ENCODE results near the gene TNFRSF8. TPM values are rescaled to one million over a fixed set of nuclear protein-coding genes. Genes with fewer than 3 reads are reported as not detected.
"Not testable (repeated sequence)": the region's sequence is repeated elsewhere in the genome, so short reads cannot be mapped to it uniquely, and the experiment has no call there.

Gene TNFRSF8
- total and polyA plus RNA-seq, 7 experiments from 2014 or later: 0.56 to 29.3 (median 4.0) TPM; not detected in 4

GRCh38 chr1:12106861-12107260 lies 43.8 kb downstream of the TNFRSF8 start:
- H3K36me3 ChIP-seq (ENCODE audit: control insufficient read depth in 2 of 3, insufficient read depth in 3 of 3, low read length in 3 of 3); H3K27ac ChIP-seq (ENCODE audit: low read depth, low read length); H3K9me3 Mint-ChIP-seq; DNase-seq; POLR2A ChIA-PET; intact Hi-C loops (cut with micrococcal nuclease); H3K4me3 ChIP-seq (ENCODE audit: low read length); H3K27me3 ChIP-seq (ENCODE audit: control insufficient read depth in 2 of 2, insufficient read depth in 2 of 2, low read length in 2 of 2); H3K4me3 Mint-ChIP-seq; H3K27me3 Mint-ChIP-seq; H3K9me3 ChIP-seq (ENCODE audit: control insufficient read depth in 2 of 3, low read length in 3 of 3); ATAC-seq; H3K4me1 ChIP-seq (ENCODE audit: control insufficient read depth in 2 of 2, insufficient read depth in 2 of 2, low read length in 2 of 2); H3K27ac Mint-ChIP-seq: not testable (repeated sequence)
- H3K36me3 Mint-ChIP-seq: peaks cover 0 to 12% (median 0%) of the 10 kb centered on the region in 5 donors
- peaks cover 0 to 13% (median 0%) of the 10 kb centered on the region in 7 donors for H3K4me1 Mint-ChIP-seq
- CTCF ChIA-PET: interaction anchor here (1.5 kb wide), 1 partner anchor 18 kb away, joined by 3 read pairs; no protein-coding TSS in a partner anchor

DNA sequence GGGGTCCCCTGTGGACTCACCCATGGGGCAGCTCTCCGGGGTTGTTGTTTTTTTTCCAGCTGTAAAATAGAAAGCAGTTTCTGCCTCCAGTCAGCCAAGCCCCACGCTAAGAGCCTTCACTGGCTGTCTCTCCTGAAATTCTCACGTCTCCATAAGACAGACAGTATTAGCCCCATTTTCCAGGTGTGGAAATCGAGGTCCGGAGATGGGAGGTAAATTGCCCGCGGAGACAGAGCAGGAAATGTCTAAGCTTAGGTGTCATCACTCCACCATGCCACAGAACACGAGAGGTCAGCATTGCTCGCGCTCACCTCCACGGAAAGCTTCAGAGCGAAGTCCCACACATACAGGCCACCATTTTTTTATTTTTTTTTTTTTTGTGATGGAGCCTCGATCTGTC lies 44.6 kb downstream of the TNFRSF8 start:
- no peak for ATAC-seq
- Histone ChIP-seq H3K27me3 (ENCODE audit: control insufficient read depth in 2 of 2, insufficient read depth in 2 of 2, low read length in 2 of 2) (no peaks in the 10 kb centered on the region), H3K4me3 (ENCODE audit: low read length) (no peak overlapping the region), H3K4me1 (ENCODE audit: control insufficient read depth in 2 of 2, insufficient read depth in 2 of 2, low read length in 2 of 2) (peaks cover 0 to 3% of the 10 kb centered on the region in 2 donors), H3K27ac (ENCODE audit: low read depth, low read length) (no peak overlapping the region), H3K9me3 (ENCODE audit: control insufficient read depth in 2 of 3, low read length in 3 of 3) (no peaks in the 10 kb centered on the region), H3K36me3 (ENCODE audit: control insufficient read depth in 2 of 3, insufficient read depth in 3 of 3, low read length in 3 of 3) (no peaks in the 10 kb centered on the region)
- no peaks in the 10 kb centered on the region for H3K9me3 Mint-ChIP-seq
- DNase-seq: no peak
- POLR2A ChIA-PET: interaction anchor here (0.8 kb wide), 1 partner anchor 199 kb away, joined by 3 read pairs; no protein-coding TSS in a partner anchor
- no peaks in the 10 kb centered on the region for H3K27me3 Mint-ChIP-seq
- no peak overlapping the region for H3K27ac Mint-ChIP-seq
- H3K4me3 Mint-ChIP-seq: no peak overlapping the region
- H3K36me3 Mint-ChIP-seq: peaks cover 0 to 6% (median 0%) of the 10 kb centered on the region in 5 donors
- intact Hi-C loops (cut with micrococcal nuclease): no loop called here
- peaks cover 0 to 6% (median 0%) of the 10 kb centered on the region in 7 donors for H3K4me1 Mint-ChIP-seq
- CTCF ChIA-PET: interaction anchor here (0.5 to 1.5 kb wide), 2 partner anchors 17 to 121 kb away, joined by 3 read pairs; no protein-coding TSS in a partner anchor

GRCh38 chr1:12109901-12110300 lies 46.8 kb downstream of the TNFRSF8 start:
- H3K27ac Mint-ChIP-seq: no peak overlapping the region
- no peak overlapping the region for H3K4me3 Mint-ChIP-seq
- no peaks in the 10 kb centered on the region for H3K27me3 ChIP-seq (ENCODE audit: control insufficient read depth in 2 of 2, insufficient read depth in 2 of 2, low read length in 2 of 2)
- no peak overlapping the region for H3K4me3 ChIP-seq (ENCODE audit: low read length)
- H3K36me3 Mint-ChIP-seq: peaks cover 0 to 5% (median 0%) of the 10 kb centered on the region in 5 donors
- H3K9me3 ChIP-seq (ENCODE audit: control insufficient read depth in 2 of 3, low read length in 3 of 3): no peaks in the 10 kb centered on the region
- intact Hi-C loops (cut with micrococcal nuclease): no loop called here
- H3K27me3 Mint-ChIP-seq: no peaks in the 10 kb centered on the region
- H3K4me1 ChIP-seq (ENCODE audit: control insufficient read depth in 2 of 2, insufficient read depth in 2 of 2, low read length in 2 of 2): no peaks in the 10 kb centered on the region
- no peaks in the 10 kb centered on the region for H3K9me3 Mint-ChIP-seq
- ChIA-PET POLR2A (no interaction called here), CTCF (no interaction called here)
- no peak overlapping the region for H3K27ac ChIP-seq (ENCODE audit: low read depth, low read length)
- peaks cover 0 to 20% (median 4%) of the 10 kb centered on the region in 7 donors for H3K4me1 Mint-ChIP-seq
- H3K36me3 ChIP-seq (ENCODE audit: control insufficient read depth in 2 of 3, insufficient read depth in 3 of 3, low read length in 3 of 3): no peaks in the 10 kb centered on the region
- DNase-seq: no peak
- ATAC-seq: no peak

DNA sequence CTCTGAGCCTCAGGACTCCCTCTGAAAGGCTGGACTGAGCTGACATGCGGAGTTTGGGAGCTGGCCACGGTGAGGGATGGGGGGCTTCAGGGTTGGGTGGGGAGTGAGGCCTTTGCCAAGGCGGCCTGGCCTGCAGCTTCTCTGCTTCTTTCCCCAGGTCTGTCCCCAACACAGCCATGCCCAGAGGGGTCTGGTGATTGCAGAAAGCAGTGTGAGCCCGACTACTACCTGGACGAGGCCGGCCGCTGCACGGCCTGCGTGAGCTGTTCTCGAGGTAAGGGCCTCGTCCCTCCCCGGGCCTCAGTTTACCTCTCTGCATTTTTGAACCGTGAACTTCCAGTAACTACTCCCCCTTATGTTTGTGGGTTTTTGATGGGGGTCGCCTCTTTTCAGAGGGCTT lies 48.6 kb downstream of the TNFRSF8 start:
- Histone ChIP-seq H3K36me3 (ENCODE audit: control insufficient read depth in 2 of 3, insufficient read depth in 3 of 3, low read length in 3 of 3) (no peaks in the 10 kb centered on the region), H3K27ac (ENCODE audit: low read depth, low read length) (no peak overlapping the region), H3K27me3 (ENCODE audit: control insufficient read depth in 2 of 2, insufficient read depth in 2 of 2, low read length in 2 of 2) (no peaks in the 10 kb centered on the region), H3K9me3 (ENCODE audit: control insufficient read depth in 2 of 3, low read length in 3 of 3) (no peaks in the 10 kb centered on the region), H3K4me3 (ENCODE audit: low read length) (no peak overlapping the region), H3K4me1 (ENCODE audit: control insufficient read depth in 2 of 2, insufficient read depth in 2 of 2, low read length in 2 of 2) (no peaks in the 10 kb centered on the region)
- DNase-seq: no peak
- H3K27me3 Mint-ChIP-seq: no peaks in the 10 kb centered on the region
- CTCF ChIA-PET: interaction anchor here (0.8 to 1.1 kb wide), 2 partner anchors 93 to 117 kb away, joined by 3 read pairs; no protein-coding TSS in a partner anchor
- H3K4me3 Mint-ChIP-seq: no peak overlapping the region
- intact Hi-C loops (cut with micrococcal nuclease): no loop called here
- no peak overlapping the region for H3K27ac Mint-ChIP-seq
- ATAC-seq: no peak
- POLR2A ChIA-PET: no interaction called here
- peaks cover 0 to 4% (median 0%) of the 10 kb centered on the region in 5 donors for H3K36me3 Mint-ChIP-seq
- no peaks in the 10 kb centered on the region for H3K9me3 Mint-ChIP-seq
- peaks cover 0 to 22% (median 4%) of the 10 kb centered on the region in 7 donors for H3K4me1 Mint-ChIP-seq

DNA sequence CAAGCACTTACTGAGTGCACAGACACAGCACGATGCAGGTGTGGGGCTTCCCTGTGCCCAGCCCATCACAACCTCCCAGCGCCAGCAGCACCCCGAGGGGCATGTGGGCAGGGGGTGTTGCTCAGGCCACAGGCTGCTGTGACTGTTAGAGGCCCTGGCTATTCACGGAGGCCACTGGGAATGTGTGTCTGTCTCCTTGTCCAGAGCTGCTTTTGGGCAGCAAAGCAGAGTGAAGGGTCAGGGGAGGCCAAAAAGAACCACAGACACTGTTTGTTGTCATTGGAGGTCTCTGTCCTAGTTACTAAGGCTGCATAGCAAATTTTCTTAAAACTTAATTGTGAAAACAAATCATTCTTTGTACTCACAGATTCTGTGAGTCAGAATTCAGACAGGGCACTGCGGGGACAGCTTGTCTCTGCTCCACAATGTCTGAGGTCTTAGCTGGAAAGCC lies 49.6 kb downstream of the TNFRSF8 start:
- POLR2A ChIA-PET: no interaction called here
- no peak for DNase-seq
- no peaks in the 10 kb centered on the region for H3K9me3 Mint-ChIP-seq
- CTCF ChIA-PET: interaction anchor here (0.7 kb wide), 1 partner anchor 1077 kb away, joined by 4 read pairs; no protein-coding TSS in a partner anchor
- Histone ChIP-seq H3K27ac (ENCODE audit: low read depth, low read length) (no peak overlapping the region), H3K4me3 (ENCODE audit: low read length) (no peak overlapping the region), H3K9me3 (ENCODE audit: control insufficient read depth in 2 of 3, low read length in 3 of 3) (no peaks in the 10 kb centered on the region), H3K36me3 (ENCODE audit: control insufficient read depth in 2 of 3, insufficient read depth in 3 of 3, low read length in 3 of 3) (no peaks in the 10 kb centered on the region), H3K27me3 (ENCODE audit: control insufficient read depth in 2 of 2, insufficient read depth in 2 of 2, low read length in 2 of 2) (no peaks in the 10 kb centered on the region), H3K4me1 (ENCODE audit: control insufficient read depth in 2 of 2, insufficient read depth in 2 of 2, low read length in 2 of 2) (no peaks in the 10 kb centered on the region)
- peaks cover 0 to 22% (median 4%) of the 10 kb centered on the region in 7 donors for H3K4me1 Mint-ChIP-seq
- no peak overlapping the region for H3K27ac Mint-ChIP-seq
- H3K4me3 Mint-ChIP-seq: no peak overlapping the region
- no peaks in the 10 kb centered on the region for H3K27me3 Mint-ChIP-seq
- peaks cover 0 to 3% (median 0%) of the 10 kb centered on the region in 5 donors for H3K36me3 Mint-ChIP-seq
- intact Hi-C loops (cut with micrococcal nuclease): no loop called here
- no peak for ATAC-seq

DNA sequence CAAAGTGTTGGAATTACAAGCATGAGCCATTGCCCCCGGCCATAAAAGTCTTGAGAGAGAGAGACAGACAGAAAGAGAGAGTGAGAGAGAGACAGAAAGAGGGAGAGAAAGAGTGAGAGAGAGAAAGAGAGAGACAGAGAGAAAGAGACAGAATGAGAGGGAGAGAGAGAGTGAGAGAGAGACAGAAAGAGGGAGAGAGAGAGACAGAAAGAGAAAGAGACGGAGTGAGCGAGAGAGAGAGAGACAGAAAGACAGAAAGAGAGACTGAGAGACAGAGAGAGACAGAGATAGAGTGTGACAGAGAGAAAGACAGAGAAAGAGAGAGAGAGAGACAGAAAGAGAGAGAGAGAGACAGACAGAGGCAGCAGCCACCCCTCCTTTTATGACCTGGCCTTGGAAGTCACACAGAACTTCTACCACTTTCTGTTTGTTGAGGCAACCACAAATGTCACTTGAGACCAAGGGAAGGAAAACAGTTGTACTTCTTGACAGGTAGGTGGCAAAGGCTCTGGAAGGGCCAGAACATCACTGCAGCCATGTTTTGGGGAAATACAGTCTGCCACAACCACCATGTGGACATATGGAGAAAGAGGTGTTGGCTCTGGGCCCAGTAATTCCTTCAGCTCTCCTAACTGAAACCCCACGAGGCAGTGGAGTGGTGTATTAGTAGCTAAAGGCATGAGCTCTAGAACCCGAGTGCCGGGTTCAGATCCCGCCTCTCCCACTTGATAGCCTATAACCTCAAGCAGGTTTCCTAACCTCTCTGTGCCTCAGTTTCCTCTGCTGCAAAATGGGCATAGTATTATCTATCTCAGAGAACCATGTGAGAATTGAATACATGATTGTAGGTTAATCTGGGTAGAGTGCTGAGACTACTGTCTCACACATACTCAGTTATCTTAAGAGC lies 50.6 kb downstream of the TNFRSF8 start:
- Mint-ChIP-seq H3K36me3 (peaks cover 0 to 6% (median 0%) of the 10 kb centered on the region in 5 donors), H3K4me1 (peaks cover 0 to 27% (median 4%) of the 10 kb centered on the region in 7 donors), H3K4me3 (peak overlapping the region in 1 of 10 donors; percentile 7), H3K9me3 (no peaks in the 10 kb centered on the region), H3K27me3 (no peaks in the 10 kb centered on the region), H3K27ac (peak overlapping the region in 2 of 9 donors; percentile 30 to 78)
- ATAC-seq: no peak
- H3K27ac ChIP-seq (ENCODE audit: low read depth, low read length): no peak overlapping the region
- intact Hi-C loops (cut with micrococcal nuclease): no loop called here
- DNase-seq: no peak
- CTCF ChIA-PET: interaction anchor here (0.7 to 1.3 kb wide), 3 partner anchors 9 to 1078 kb away, joined by 3 to 8 read pairs (median 4); no protein-coding TSS in a partner anchor
- no peak overlapping the region for H3K4me3 ChIP-seq (ENCODE audit: low read length)
- H3K9me3 ChIP-seq (ENCODE audit: control insufficient read depth in 2 of 3, low read length in 3 of 3): no peaks in the 10 kb centered on the region
- no peaks in the 10 kb centered on the region for H3K27me3 ChIP-seq (ENCODE audit: control insufficient read depth in 2 of 2, insufficient read depth in 2 of 2, low read length in 2 of 2)
- POLR2A ChIA-PET: no interaction called here
- H3K4me1 ChIP-seq (ENCODE audit: control insufficient read depth in 2 of 2, insufficient read depth in 2 of 2, low read length in 2 of 2): no peaks in the 10 kb centered on the region
- no peaks in the 10 kb centered on the region for H3K36me3 ChIP-seq (ENCODE audit: control insufficient read depth in 2 of 3, insufficient read depth in 3 of 3, low read length in 3 of 3)

Measured in naive thymus-derived CD4-positive, alpha-beta T cell (primary cell).